ENCODE data around the gene CBFA2T3.

Gene CBFA2T3

GRCh38 chr16:88881007-88881615, 95.9 kb downstream of the CBFA2T3 start:
- no peaks in the 10 kb centered on the region for H3K36me3 ChIP-seq (ENCODE audit: control insufficient read depth, insufficient read depth, low read length)
- H3K27ac ChIP-seq (ENCODE audit: insufficient read depth, low read depth, low read length, poor library complexity, severe bottlenecking), result no peak overlapping the region
- H3K4me3 ChIP-seq (ENCODE audit: insufficient read depth, low read depth, low read length), result no peak overlapping the region
- WGBS, 2 experiments, result 88 to 89% methylated on average over 46 of the region's 46 CpGs
- no peaks in the 10 kb centered on the region for H3K27me3 ChIP-seq (ENCODE audit: control insufficient read depth, insufficient read depth, low read length, poor library complexity, severe bottlenecking)
- H3K9me3 ChIP-seq (ENCODE audit: control insufficient read depth, low read length), result no peaks in the 10 kb centered on the region
- H3K4me1 ChIP-seq (ENCODE audit: control insufficient read depth, insufficient read depth, low read length), result peaks cover 10% of the 10 kb centered on the region

- WGBS, 2 experiments, result 82 to 88% methylated on average over 36 of the region's 36 CpGs
These were observed 96.6 kb downstream of the CBFA2T3 start for GRCh38 chr16:88880226-88881006.

GRCh38 chr16:88879788-88880055, 97.3 kb downstream of the CBFA2T3 start:
- Histone ChIP-seq H3K4me3 (ENCODE audit: insufficient read depth, low read depth, low read length) (no peak overlapping the region), H3K27ac (ENCODE audit: insufficient read depth, low read depth, low read length, poor library complexity, severe bottlenecking) (no peak overlapping the region)
- 88 to 90% methylated on average over 11 of the region's 11 CpGs for WGBS, 2 experiments

More at GRCh38 chr16:88880226-88881006, 96.6 kb downstream of the CBFA2T3 start:
- no peaks in the 10 kb centered on the region for H3K9me3 ChIP-seq (ENCODE audit: control insufficient read depth, low read length)
- no peak overlapping the region for H3K27ac ChIP-seq (ENCODE audit: insufficient read depth, low read depth, low read length, poor library complexity, severe bottlenecking)
- H3K27me3 ChIP-seq (ENCODE audit: control insufficient read depth, insufficient read depth, low read length, poor library complexity, severe bottlenecking), result no peaks in the 10 kb centered on the region
- H3K36me3 ChIP-seq (ENCODE audit: control insufficient read depth, insufficient read depth, low read length), result no peaks in the 10 kb centered on the region
- H3K4me3 ChIP-seq (ENCODE audit: insufficient read depth, low read depth, low read length), result no peak overlapping the region
- H3K4me1 ChIP-seq (ENCODE audit: control insufficient read depth, insufficient read depth, low read length), result peaks cover 10% of the 10 kb centered on the region

GRCh38 chr16:88878967-88879787, 97.8 kb downstream of the CBFA2T3 start:
- WGBS, 2 experiments, result 93% methylated on average over 45 of the region's 45 CpGs
- H3K27ac ChIP-seq (ENCODE audit: insufficient read depth, low read depth, low read length, poor library complexity, severe bottlenecking), result no peak overlapping the region
- H3K4me1 ChIP-seq (ENCODE audit: control insufficient read depth, insufficient read depth, low read length), result peaks cover 10% of the 10 kb centered on the region
- H3K4me3 ChIP-seq (ENCODE audit: insufficient read depth, low read depth, low read length), result no peak overlapping the region
- H3K36me3 ChIP-seq (ENCODE audit: control insufficient read depth, insufficient read depth, low read length), result no peaks in the 10 kb centered on the region
- no peaks in the 10 kb centered on the region for H3K27me3 ChIP-seq (ENCODE audit: control insufficient read depth, insufficient read depth, low read length, poor library complexity, severe bottlenecking)
- H3K9me3 ChIP-seq (ENCODE audit: control insufficient read depth, low read length), result no peaks in the 10 kb centered on the region

More at GRCh38 chr16:88879788-88880055, 97.3 kb downstream of the CBFA2T3 start:
- no peaks in the 10 kb centered on the region for H3K36me3 ChIP-seq (ENCODE audit: control insufficient read depth, insufficient read depth, low read length)
- H3K9me3 ChIP-seq (ENCODE audit: control insufficient read depth, low read length), result no peaks in the 10 kb centered on the region
- peaks cover 10% of the 10 kb centered on the region for H3K4me1 ChIP-seq (ENCODE audit: control insufficient read depth, insufficient read depth, low read length)
- H3K27me3 ChIP-seq (ENCODE audit: control insufficient read depth, insufficient read depth, low read length, poor library complexity, severe bottlenecking), result no peaks in the 10 kb centered on the region

GRCh38 chr16:88878356-88878755, 98.7 kb downstream of the CBFA2T3 start:
- no peak overlapping the region for H3K27ac ChIP-seq (ENCODE audit: insufficient read depth, low read depth, low read length, poor library complexity, severe bottlenecking)
- H3K36me3 ChIP-seq (ENCODE audit: control insufficient read depth, insufficient read depth, low read length), result no peaks in the 10 kb centered on the region
- H3K27me3 ChIP-seq (ENCODE audit: control insufficient read depth, insufficient read depth, low read length, poor library complexity, severe bottlenecking), result no peaks in the 10 kb centered on the region
- 93 to 94% methylated on average over 20 of the region's 20 CpGs for WGBS, 2 experiments
- no peaks in the 10 kb centered on the region for H3K9me3 ChIP-seq (ENCODE audit: control insufficient read depth, low read length)
- peaks cover 10% of the 10 kb centered on the region for H3K4me1 ChIP-seq (ENCODE audit: control insufficient read depth, insufficient read depth, low read length)
- H3K4me3 ChIP-seq (ENCODE audit: insufficient read depth, low read depth, low read length), result no peak overlapping the region

GRCh38 chr16:88877564-88878289, 99.3 kb downstream of the CBFA2T3 start:
- H3K27me3 ChIP-seq (ENCODE audit: control insufficient read depth, insufficient read depth, low read length, poor library complexity, severe bottlenecking), result no peaks in the 10 kb centered on the region
- no peaks in the 10 kb centered on the region for H3K9me3 ChIP-seq (ENCODE audit: control insufficient read depth, low read length)
- H3K36me3 ChIP-seq (ENCODE audit: control insufficient read depth, insufficient read depth, low read length), result no peaks in the 10 kb centered on the region
- peaks cover 10% of the 10 kb centered on the region for H3K4me1 ChIP-seq (ENCODE audit: control insufficient read depth, insufficient read depth, low read length)
- 88 to 92% methylated on average over 20 of the region's 20 CpGs for WGBS, 2 experiments
- H3K27ac ChIP-seq (ENCODE audit: insufficient read depth, low read depth, low read length, poor library complexity, severe bottlenecking), result no peak overlapping the region
- H3K4me3 ChIP-seq (ENCODE audit: insufficient read depth, low read depth, low read length), result no peak overlapping the region

- no peaks in the 10 kb centered on the region for H3K9me3 ChIP-seq (ENCODE audit: control insufficient read depth, low read length)
- peaks cover 10% of the 10 kb centered on the region for H3K4me1 ChIP-seq (ENCODE audit: control insufficient read depth, insufficient read depth, low read length)
- 92% methylated on average over 33 of the region's 33 CpGs for WGBS, 2 experiments
- no peak overlapping the region for H3K4me3 ChIP-seq (ENCODE audit: insufficient read depth, low read depth, low read length)
- H3K27ac ChIP-seq (ENCODE audit: insufficient read depth, low read depth, low read length, poor library complexity, severe bottlenecking), result no peak overlapping the region
- no peaks in the 10 kb centered on the region for H3K36me3 ChIP-seq (ENCODE audit: control insufficient read depth, insufficient read depth, low read length)
- H3K27me3 ChIP-seq (ENCODE audit: control insufficient read depth, insufficient read depth, low read length, poor library complexity, severe bottlenecking), result no peaks in the 10 kb centered on the region
These were observed 100.0 kb downstream of the CBFA2T3 start for GRCh38 chr16:88876942-88877526.

GRCh38 chr16:88875703-88876234, 101.2 kb downstream of the CBFA2T3 start:
- Histone ChIP-seq H3K27me3 (ENCODE audit: control insufficient read depth, insufficient read depth, low read length, poor library complexity, severe bottlenecking) (no peaks in the 10 kb centered on the region), H3K4me1 (ENCODE audit: control insufficient read depth, insufficient read depth, low read length) (peaks cover 5% of the 10 kb centered on the region), H3K36me3 (ENCODE audit: control insufficient read depth, insufficient read depth, low read length) (no peaks in the 10 kb centered on the region), H3K9me3 (ENCODE audit: control insufficient read depth, low read length) (no peaks in the 10 kb centered on the region), H3K27ac (ENCODE audit: insufficient read depth, low read depth, low read length, poor library complexity, severe bottlenecking) (no peak overlapping the region), H3K4me3 (ENCODE audit: insufficient read depth, low read depth, low read length) (no peak overlapping the region)
- WGBS, 2 experiments, result 92 to 94% methylated on average over 22 of the region's 22 CpGs

GRCh38 chr16:88874938-88875599, 101.9 kb downstream of the CBFA2T3 start:
- no peaks in the 10 kb centered on the region for H3K36me3 ChIP-seq (ENCODE audit: control insufficient read depth, insufficient read depth, low read length)
- H3K4me1 ChIP-seq (ENCODE audit: control insufficient read depth, insufficient read depth, low read length), result no peaks in the 10 kb centered on the region
- H3K9me3 ChIP-seq (ENCODE audit: control insufficient read depth, low read length), result no peaks in the 10 kb centered on the region
- WGBS, 2 experiments, result 94 to 95% methylated on average over 34 of the region's 34 CpGs
- H3K27ac ChIP-seq (ENCODE audit: insufficient read depth, low read depth, low read length, poor library complexity, severe bottlenecking), result no peak overlapping the region
- no peaks in the 10 kb centered on the region for H3K27me3 ChIP-seq (ENCODE audit: control insufficient read depth, insufficient read depth, low read length, poor library complexity, severe bottlenecking)
- H3K4me3 ChIP-seq (ENCODE audit: insufficient read depth, low read depth, low read length), result no peak overlapping the region
